Suppressor macrophage treated with lipopolysaccharide for 4 hours (primary cell): ENCODE results near the gene HOXD12.

Experiments
- DNase-seq: peaks from one replicate; pipeline ENCODE4 v3.0.0-alpha.2; 2020

The HOXD12 gene

DNA sequence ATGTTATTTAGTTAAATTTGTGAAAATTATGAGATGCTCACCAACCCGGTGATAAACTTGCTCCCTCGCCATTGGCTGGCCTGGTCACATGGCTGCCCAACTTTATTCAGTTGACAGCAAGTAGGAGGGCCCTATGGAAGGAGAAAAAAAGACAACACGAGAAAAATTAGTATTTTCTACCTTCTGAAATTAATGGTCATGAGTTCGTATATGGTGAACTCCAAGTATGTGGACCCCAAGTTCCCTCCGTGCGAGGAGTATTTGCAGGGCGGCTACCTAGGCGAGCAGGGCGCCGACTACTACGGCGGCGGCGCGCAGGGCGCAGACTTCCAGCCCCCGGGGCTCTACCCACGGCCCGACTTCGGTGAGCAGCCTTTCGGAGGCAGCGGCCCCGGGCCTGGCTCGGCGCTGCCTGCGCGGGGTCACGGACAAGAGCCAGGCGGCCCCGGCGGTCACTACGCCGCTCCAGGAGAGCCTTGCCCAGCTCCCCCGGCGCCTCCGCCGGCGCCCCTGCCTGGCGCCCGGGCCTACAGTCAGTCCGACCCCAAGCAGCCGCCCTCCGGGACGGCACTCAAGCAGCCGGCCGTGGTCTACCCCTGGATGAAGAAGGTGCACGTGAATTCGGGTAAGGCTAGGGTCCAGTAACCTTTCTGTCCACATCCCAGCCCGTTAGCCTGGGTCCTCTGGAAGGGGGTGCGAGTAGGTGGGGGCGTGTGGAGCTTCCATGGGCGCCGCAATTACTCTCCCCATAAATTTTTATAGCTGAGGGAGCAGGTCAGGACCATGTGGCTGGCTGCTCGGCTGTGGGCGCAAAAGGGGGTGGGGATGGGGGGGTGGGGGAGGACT is 52.1 kb downstream of the HOXD12 start, which contains the start of gene HOXD4:
Gene HOXD4 (plus strand): TSS at position 109 of the 846 bp plus-strand sequence. CDS start 84 bp downstream, at position 193.
- no peak for DNase-seq
